Measurements from ENCODE around the gene KCNAB1.

KCNAB1 gene

GRCh38 chr3:156240642-156241041, 120.3 kb downstream of the KCNAB1 start:
- Mint-ChIP-seq H3K4me1 (no peaks in the 10 kb centered on the region), H3K36me3 (ENCODE audit: low read depth) (no peaks in the 10 kb centered on the region), H3K4me3 (no peak overlapping the region), H3K27ac (no peak overlapping the region), H3K27me3 (peaks cover 5% of the 10 kb centered on the region), H3K9me3 (no peaks in the 10 kb centered on the region)
- DNase-seq (no peak), ATAC-seq (no peak)

GRCh38 chr3:156246961-156247725, 126.8 kb downstream of the KCNAB1 start:
- H3K4me1 Mint-ChIP-seq = no peaks in the 10 kb centered on the region
- H3K9me3 Mint-ChIP-seq = no peaks in the 10 kb centered on the region
- no peak overlapping the region for H3K4me3 Mint-ChIP-seq
- DNase-seq (no peak), ATAC-seq (no peak)
- peaks cover 14% of the 10 kb centered on the region for H3K27me3 Mint-ChIP-seq
- H3K27ac Mint-ChIP-seq = no peak overlapping the region
- H3K36me3 Mint-ChIP-seq (ENCODE audit: low read depth) = no peaks in the 10 kb centered on the region

- Mint-ChIP-seq H3K4me3 (no peak overlapping the region), H3K9me3 (no peaks in the 10 kb centered on the region)
- no peak for DNase-seq
Measured at GRCh38 chr3:156250550-156250949, 130.2 kb downstream of the KCNAB1 start.

GRCh38 chr3:156251424-156251823, 131.0 kb downstream of the KCNAB1 start:
- Mint-ChIP-seq H3K36me3 (ENCODE audit: low read depth) (no peaks in the 10 kb centered on the region), H3K4me3 (no peak overlapping the region), H3K27me3 (peaks cover 14% of the 10 kb centered on the region), H3K9me3 (no peaks in the 10 kb centered on the region), H3K4me1 (no peaks in the 10 kb centered on the region), H3K27ac (no peak overlapping the region)
- ATAC-seq (no peak), DNase-seq (no peak)

More at GRCh38 chr3:156250550-156250949, 130.2 kb downstream of the KCNAB1 start:
- no peaks in the 10 kb centered on the region for H3K4me1 Mint-ChIP-seq
- ATAC-seq = no peak
- no peaks in the 10 kb centered on the region for H3K36me3 Mint-ChIP-seq (ENCODE audit: low read depth)
- no peak overlapping the region for H3K27ac Mint-ChIP-seq
- peaks cover 14% of the 10 kb centered on the region for H3K27me3 Mint-ChIP-seq

GRCh38 chr3:156252656-156253055, 132.3 kb downstream of the KCNAB1 start:
- no peaks in the 10 kb centered on the region for H3K9me3 Mint-ChIP-seq
- DNase-seq (no peak), ATAC-seq (no peak)
- H3K27ac Mint-ChIP-seq = no peak overlapping the region
- peaks cover 10% of the 10 kb centered on the region for H3K27me3 Mint-ChIP-seq
- no peaks in the 10 kb centered on the region for H3K36me3 Mint-ChIP-seq (ENCODE audit: low read depth)
- no peak overlapping the region for H3K4me3 Mint-ChIP-seq
- no peaks in the 10 kb centered on the region for H3K4me1 Mint-ChIP-seq

GRCh38 chr3:156253150-156253549, 132.8 kb downstream of the KCNAB1 start:
- ATAC-seq (no peak), DNase-seq (no peak)
- Mint-ChIP-seq H3K27ac (no peak overlapping the region), H3K4me1 (no peaks in the 10 kb centered on the region), H3K4me3 (no peak overlapping the region), H3K9me3 (no peaks in the 10 kb centered on the region), H3K27me3 (peaks cover 10% of the 10 kb centered on the region), H3K36me3 (ENCODE audit: low read depth) (no peaks in the 10 kb centered on the region)

- H3K27me3 Mint-ChIP-seq = peaks cover 8% of the 10 kb centered on the region
- H3K36me3 Mint-ChIP-seq (ENCODE audit: low read depth) = no peaks in the 10 kb centered on the region
- ATAC-seq = no peak
- no peaks in the 10 kb centered on the region for H3K9me3 Mint-ChIP-seq
- no peak overlapping the region for H3K27ac Mint-ChIP-seq
- DNase-seq = no peak
- no peaks in the 10 kb centered on the region for H3K4me1 Mint-ChIP-seq
- no peak overlapping the region for H3K4me3 Mint-ChIP-seq
Measured at GRCh38 chr3:156256256-156256655, 135.9 kb downstream of the KCNAB1 start.

- no peaks in the 10 kb centered on the region for H3K9me3 Mint-ChIP-seq
Measured at GRCh38 chr3:156256945-156257344, 136.6 kb downstream of the KCNAB1 start.

GRCh38 chr3:156258301-156258700, 137.9 kb downstream of the KCNAB1 start:
- DNase-seq (no peak), ATAC-seq (no peak)
- H3K36me3 Mint-ChIP-seq (ENCODE audit: low read depth) = no peaks in the 10 kb centered on the region
- no peaks in the 10 kb centered on the region for H3K9me3 Mint-ChIP-seq
- H3K4me3 Mint-ChIP-seq = no peak overlapping the region
- no peak overlapping the region for H3K27ac Mint-ChIP-seq
- peaks cover 6% of the 10 kb centered on the region for H3K27me3 Mint-ChIP-seq
- no peaks in the 10 kb centered on the region for H3K4me1 Mint-ChIP-seq

More at GRCh38 chr3:156256945-156257344, 136.6 kb downstream of the KCNAB1 start:
- no peak for DNase-seq
- H3K4me1 Mint-ChIP-seq = no peaks in the 10 kb centered on the region
- H3K36me3 Mint-ChIP-seq (ENCODE audit: low read depth) = no peaks in the 10 kb centered on the region
- no peak overlapping the region for H3K27ac Mint-ChIP-seq
- peaks cover 7% of the 10 kb centered on the region for H3K27me3 Mint-ChIP-seq
- no peak for ATAC-seq
- H3K4me3 Mint-ChIP-seq = no peak overlapping the region

- H3K36me3 Mint-ChIP-seq (ENCODE audit: low read depth) = no peaks in the 10 kb centered on the region
- no peak overlapping the region for H3K4me3 Mint-ChIP-seq
- no peak overlapping the region for H3K27ac Mint-ChIP-seq
- peaks cover 5% of the 10 kb centered on the region for H3K27me3 Mint-ChIP-seq
- no peaks in the 10 kb centered on the region for H3K9me3 Mint-ChIP-seq
- no peak for DNase-seq
- ATAC-seq = no peak
- H3K4me1 Mint-ChIP-seq = no peaks in the 10 kb centered on the region
Measured at GRCh38 chr3:156259896-156260295, 139.5 kb downstream of the KCNAB1 start.

GRCh38 chr3:156260331-156260730, 140.0 kb downstream of the KCNAB1 start:
- no peak for DNase-seq
- no peaks in the 10 kb centered on the region for H3K9me3 Mint-ChIP-seq
- peaks cover 5% of the 10 kb centered on the region for H3K27me3 Mint-ChIP-seq
- H3K4me3 Mint-ChIP-seq = no peak overlapping the region
- no peak for ATAC-seq
- no peaks in the 10 kb centered on the region for H3K4me1 Mint-ChIP-seq
- H3K27ac Mint-ChIP-seq = no peak overlapping the region
- no peaks in the 10 kb centered on the region for H3K36me3 Mint-ChIP-seq (ENCODE audit: low read depth)

- H3K27me3 Mint-ChIP-seq = peaks cover 6% of the 10 kb centered on the region
- no peaks in the 10 kb centered on the region for H3K36me3 Mint-ChIP-seq (ENCODE audit: low read depth)
- no peaks in the 10 kb centered on the region for H3K9me3 Mint-ChIP-seq
- DNase-seq (no peak), ATAC-seq (no peak)
- no peak overlapping the region for H3K4me3 Mint-ChIP-seq
- no peaks in the 10 kb centered on the region for H3K4me1 Mint-ChIP-seq
- H3K27ac Mint-ChIP-seq = no peak overlapping the region
Measured at GRCh38 chr3:156264771-156265170, 144.4 kb downstream of the KCNAB1 start.

GRCh38 chr3:156271508-156271907, 151.1 kb downstream of the KCNAB1 start:
- peaks cover 4% of the 10 kb centered on the region for H3K9me3 Mint-ChIP-seq
- H3K27ac Mint-ChIP-seq = no peak overlapping the region
- no peak overlapping the region for H3K4me3 Mint-ChIP-seq
- DNase-seq (no peak), ATAC-seq (no peak)
- no peaks in the 10 kb centered on the region for H3K36me3 Mint-ChIP-seq (ENCODE audit: low read depth)
- peaks cover 3% of the 10 kb centered on the region for H3K27me3 Mint-ChIP-seq
- no peaks in the 10 kb centered on the region for H3K4me1 Mint-ChIP-seq

GRCh38 chr3:156271995-156272719, 151.8 kb downstream of the KCNAB1 start:
- no peak for ATAC-seq
- no peaks in the 10 kb centered on the region for H3K4me1 Mint-ChIP-seq
- H3K27me3 Mint-ChIP-seq = peaks cover 3% of the 10 kb centered on the region

GRCh38 chr3:156273111-156273694, 152.8 kb downstream of the KCNAB1 start:
- Mint-ChIP-seq H3K36me3 (ENCODE audit: low read depth) (no peaks in the 10 kb centered on the region), H3K27ac (no peak overlapping the region)

More at GRCh38 chr3:156271995-156272719, 151.8 kb downstream of the KCNAB1 start:
- Mint-ChIP-seq H3K4me3 (no peak overlapping the region), H3K36me3 (ENCODE audit: low read depth) (no peaks in the 10 kb centered on the region), H3K27ac (no peak overlapping the region), H3K9me3 (peaks cover 4% of the 10 kb centered on the region)
- DNase-seq = no peak

More at GRCh38 chr3:156273111-156273694, 152.8 kb downstream of the KCNAB1 start:
- H3K4me1 Mint-ChIP-seq = no peaks in the 10 kb centered on the region
- H3K9me3 Mint-ChIP-seq = peaks cover 4% of the 10 kb centered on the region
- ATAC-seq = no peak
- peaks cover 2% of the 10 kb centered on the region for H3K27me3 Mint-ChIP-seq
- no peak for DNase-seq
- no peak overlapping the region for H3K4me3 Mint-ChIP-seq

All from activated naive CD8-positive, alpha-beta T cell treated with anti-CD3 and anti-CD28 coated beads, Interleukin-2, amount 50 U/mL, for 24 hours (primary cell).